HG02884 (cell line): ENCODE results near the gene HMGCS1.
"Not testable (repeated sequence)": the region's sequence is repeated elsewhere in the genome, so short reads cannot be mapped to it uniquely, and the experiment has no call there.

Source experiments
- ATAC-seq: cut with Tn5 transposase; IDR thresholded peaks from one replicate; pipeline ENCODE4 v1.9.1; 2021; ENCODE audit warnings: mild to moderate bottlenecking, moderate library complexity; ENCODE audit not compliant: unreplicated experiment

The HMGCS1 gene

DNA sequence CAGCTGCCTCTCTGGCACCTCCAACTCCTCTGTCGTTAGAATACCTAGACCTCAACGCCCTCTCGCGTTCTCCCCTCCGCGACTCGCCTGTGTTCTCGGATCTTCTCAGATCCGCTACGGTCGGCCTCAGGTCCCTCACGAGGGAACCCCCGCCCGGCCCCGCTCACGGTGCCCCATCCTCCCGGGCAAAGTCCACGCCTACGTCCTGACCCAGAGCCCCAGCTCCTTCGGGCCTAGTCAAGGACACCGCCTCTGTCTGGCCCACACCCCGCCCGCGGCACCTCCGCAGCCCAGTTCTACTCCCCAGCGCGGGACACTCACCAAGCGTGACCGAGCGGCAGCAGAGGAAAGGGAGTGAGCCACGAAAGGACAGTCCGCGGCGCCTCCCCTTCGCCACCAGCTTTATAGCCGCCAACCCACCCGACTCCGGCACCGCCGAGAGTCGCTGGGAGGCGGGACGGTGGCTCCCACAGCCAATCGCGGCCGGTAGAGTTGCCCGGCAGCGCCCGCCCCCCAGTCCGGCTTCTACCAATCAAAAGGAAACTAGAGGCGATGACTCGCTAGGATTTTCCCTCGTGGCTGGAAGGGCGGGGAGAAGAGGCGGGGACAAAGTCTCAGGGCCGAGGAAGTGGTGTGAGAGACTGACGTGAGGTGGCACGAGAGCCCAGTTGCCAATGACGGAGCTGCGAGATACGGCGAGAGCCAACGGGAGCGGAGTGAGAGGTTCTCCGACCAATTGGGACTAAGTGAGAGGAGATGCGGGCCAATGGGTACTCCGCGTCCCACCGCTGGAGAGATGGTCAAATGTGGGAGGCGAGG lies at the start of gene HMGCS1:
HMGCS1 (minus strand) TSS at position 378 of the 819 bp plus-strand sequence. CDS start 14,447 bp downstream, outside the sequence.
- ATAC-seq, result peak; percentile 91

DNA sequence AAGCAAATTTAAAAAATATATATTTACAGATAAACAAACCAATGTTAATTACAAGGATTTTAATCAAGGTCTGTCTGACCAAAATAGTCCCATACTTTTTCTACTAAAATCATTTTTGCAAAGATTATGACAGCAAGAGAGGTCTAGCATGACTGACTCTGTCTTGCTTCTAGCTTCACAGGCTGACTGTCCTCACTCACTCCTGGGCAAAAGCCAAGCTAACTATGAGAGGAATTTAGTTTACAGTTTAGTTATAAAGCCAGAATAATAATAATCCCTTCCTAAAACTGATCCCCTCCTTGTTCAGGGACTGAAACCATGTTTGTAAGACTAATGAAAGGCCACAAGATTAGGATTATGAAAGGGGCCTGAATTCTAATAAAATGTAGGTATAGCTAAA lies 45.5 kb upstream of the HMGCS1 start:
- ATAC-seq, result no peak

DNA sequence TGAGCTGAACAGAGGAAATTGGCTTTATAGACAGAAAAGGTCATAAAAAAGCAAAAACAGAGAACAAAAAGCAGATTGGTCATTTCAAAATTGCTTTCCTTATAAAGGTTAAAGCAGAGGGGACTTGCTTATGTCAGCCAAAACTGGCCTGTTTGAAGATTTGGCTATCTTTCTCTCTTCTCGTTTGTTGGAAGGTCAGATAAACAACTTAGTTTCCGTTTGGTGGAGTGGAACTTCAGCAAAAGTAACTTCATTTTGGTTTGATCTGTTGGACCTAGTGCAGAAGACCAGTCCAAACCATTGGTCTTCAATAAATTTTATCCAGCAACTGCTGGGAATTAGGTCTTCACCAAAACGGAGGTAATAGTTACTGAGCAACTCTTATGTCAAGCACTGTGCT lies 45.1 kb upstream of the HMGCS1 start:
- no peak for ATAC-seq

DNA sequence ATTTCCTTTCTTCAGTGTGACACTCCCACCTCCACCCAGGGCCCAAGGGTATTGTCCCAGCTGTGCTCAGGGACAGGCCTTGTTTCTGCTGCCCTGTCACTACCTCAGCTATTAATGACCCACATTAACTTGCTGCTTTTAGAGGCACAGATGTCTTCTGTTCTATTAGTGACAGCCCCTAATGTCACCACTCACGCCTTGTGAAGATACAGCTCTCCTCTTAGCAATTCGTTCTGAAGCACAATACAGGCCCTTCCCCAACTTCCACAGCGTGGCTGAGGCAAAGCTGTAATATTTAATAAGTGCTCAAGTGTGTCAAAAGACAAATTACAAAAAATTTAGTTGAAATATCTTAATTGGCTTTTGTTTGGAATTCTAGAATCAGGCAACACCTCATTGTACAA lies 44.7 kb upstream of the HMGCS1 start:
- no peak for ATAC-seq

DNA sequence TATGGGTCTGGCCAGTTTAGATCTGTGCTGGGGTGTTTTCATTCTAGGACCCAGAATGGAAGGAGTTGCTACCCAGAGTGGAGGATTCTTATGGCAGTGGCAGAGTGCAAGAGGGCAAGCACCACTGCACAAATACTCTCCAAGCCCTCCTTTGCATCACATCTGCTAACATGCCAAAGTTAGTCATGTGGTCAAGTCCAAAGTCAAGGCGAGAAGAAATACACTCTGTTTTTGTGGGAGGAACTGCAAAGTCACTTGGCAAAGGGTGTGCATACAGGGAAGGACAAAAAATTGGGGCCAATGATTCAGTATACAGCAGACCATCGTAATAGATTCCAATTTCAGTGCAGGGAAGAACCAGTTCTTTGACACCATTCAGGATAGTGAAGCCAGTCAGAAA lies 43.9 kb upstream of the HMGCS1 start:
- no peak for ATAC-seq

DNA sequence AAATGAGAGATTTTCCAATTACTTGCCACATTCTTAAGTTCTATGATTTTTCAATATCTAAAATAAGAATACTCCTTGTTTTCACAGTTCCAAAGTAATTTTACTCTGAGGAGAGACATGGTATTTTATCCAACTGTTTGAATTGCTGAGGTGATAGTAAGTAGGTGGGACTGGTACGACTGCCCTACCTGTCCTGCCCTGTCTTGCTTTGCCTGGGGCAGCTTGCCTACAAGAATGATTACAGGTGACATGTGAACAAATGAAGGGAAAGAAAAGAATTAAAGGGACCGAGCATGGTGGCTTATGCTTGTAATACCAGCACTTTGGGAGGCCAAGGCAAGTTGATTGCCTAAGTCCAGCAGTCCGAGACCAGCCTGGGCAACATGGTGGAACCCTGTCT lies 41.6 kb upstream of the HMGCS1 start:
- no peak for ATAC-seq

DNA sequence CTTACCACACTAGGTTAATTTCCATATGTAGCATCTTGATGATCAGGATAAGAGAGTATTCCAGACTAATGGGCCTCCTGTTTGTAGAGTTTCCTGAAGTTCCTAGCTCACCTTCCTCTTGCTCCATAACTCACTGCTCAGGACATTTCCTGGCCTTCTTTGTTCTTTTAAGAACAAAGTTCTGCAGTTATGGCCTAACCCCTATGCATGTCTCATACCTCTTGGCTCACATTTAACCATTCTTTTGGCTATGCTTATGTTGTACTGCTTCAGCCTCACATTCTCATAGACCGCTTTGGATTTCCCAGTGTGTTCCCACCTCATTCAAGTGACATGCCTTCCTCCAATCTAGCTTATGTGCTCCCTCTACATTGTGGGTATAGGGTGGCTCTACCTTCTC lies 40.5 kb upstream of the HMGCS1 start:
- no peak for ATAC-seq

DNA sequence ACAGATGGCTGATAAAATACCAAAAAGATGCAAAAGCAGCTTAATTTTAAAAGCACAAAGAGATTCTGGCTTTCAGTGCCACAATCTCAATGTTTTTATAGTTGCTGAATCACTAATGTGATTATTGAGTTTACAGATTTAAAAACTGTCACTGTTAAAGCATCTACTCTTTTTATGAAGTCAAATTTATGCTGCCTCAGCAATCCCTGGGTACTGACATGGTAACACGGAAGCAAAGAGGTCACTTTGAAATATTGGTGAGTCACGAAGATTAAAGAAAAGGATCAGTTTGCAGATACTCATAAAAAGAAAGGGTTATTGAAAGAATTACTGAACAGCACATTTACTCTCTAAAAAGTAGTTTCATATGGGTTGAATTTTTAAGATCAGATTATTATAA lies 39.7 kb upstream of the HMGCS1 start:
- ATAC-seq, result no peak

DNA sequence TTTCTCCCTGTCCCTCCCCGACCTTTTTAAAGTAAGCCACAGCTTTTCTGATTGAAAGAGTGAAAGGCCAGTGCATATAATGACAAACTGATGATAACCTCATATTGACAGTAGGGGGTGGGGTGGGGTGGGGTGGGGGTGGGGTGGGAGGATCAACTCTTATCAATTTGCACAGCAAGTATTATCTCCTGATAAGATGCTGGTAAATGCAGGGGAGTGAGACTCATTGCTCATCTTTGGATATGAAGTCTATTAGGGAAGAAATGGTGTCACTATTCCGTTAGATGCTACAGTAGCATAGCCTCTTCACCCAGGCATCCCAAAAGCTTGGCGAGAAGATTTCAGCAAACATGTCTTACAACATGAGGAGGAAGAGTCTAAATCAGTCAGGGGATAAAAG lies 38.9 kb upstream of the HMGCS1 start:
- no peak for ATAC-seq

DNA sequence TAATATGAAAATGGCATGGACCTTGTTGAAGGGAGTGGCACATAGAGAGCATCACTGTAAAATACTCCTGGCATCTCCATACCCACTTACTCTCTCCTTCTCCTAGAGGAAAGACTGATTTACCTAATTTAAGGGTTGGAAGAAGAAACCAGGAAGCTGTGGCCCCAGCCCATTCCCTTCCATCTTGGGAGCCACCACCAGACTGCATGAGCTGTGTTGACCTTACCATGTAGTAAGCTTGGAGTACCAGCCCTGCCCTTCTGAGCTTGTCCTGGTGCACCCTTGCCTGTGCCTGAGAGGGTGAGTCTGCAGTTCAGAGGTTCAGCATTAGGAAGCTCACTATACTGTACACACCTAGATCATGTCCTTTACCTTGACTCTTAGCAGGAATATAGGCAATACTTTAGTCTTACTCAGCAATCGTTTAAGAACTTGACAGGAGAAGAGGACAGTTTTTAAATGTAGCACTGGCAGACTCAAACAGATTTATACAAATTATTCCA lies 35.7 kb upstream of the HMGCS1 start:
- no peak for ATAC-seq

DNA sequence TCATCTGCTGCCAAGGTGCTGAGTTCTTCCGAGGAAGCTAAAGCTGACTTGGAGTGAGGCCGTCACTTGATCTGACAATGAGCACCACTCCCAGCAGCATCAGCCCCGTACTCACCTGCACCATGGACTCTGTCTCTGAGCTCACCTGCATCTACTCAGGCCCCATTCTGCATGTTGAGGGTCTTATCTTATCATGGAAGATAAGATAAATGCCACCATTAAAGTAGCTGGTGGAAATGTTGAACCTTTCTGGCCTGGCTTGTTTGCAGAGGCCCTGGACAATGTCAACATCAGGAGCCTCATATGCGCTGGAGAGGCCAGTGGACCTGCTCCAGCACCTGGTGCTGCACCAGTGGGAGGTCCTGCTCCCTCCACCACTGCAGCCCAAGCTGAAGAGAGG lies 35.0 kb upstream of the HMGCS1 start:
- ATAC-seq, result no peak

DNA sequence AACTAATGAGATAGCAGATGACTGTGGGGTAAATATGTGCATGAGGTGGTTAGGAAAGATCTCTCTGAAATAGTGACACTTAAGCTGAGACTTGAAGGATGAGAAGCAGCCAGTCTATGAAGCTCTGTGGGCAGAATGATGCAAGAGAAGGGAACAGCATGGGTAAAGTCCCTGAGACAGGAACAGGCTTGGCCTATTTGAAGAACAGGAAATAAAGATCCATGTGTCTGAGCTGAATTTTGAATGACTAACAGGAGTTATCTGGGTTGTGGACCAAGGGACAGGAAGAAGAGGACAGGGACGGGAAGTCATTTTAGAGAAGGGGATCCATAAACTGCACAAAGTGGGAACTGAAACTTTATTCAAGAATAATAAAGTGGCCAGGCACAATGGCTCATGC lies 25.6 kb upstream of the HMGCS1 start:
- no peak for ATAC-seq

DNA sequence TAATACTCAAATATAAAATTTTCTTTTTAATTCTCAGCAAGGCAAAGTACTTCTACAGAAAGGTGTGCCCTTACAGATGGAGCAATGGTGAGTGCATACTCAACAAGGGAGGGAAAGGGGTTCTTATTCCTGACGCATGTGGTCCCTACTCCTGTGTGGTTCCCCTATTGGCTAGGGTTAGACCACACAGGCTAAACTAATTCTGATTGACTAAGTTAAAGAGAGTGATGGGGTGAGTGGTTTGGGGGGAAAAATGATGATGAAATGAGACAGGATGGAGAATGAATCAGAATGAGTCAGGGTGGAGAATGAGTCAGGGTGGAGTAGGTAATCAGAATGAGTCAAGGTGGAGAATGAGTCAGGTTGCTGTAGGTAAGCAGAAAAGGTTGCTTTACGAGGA lies 22.9 kb upstream of the HMGCS1 start:
- no peak for ATAC-seq

DNA sequence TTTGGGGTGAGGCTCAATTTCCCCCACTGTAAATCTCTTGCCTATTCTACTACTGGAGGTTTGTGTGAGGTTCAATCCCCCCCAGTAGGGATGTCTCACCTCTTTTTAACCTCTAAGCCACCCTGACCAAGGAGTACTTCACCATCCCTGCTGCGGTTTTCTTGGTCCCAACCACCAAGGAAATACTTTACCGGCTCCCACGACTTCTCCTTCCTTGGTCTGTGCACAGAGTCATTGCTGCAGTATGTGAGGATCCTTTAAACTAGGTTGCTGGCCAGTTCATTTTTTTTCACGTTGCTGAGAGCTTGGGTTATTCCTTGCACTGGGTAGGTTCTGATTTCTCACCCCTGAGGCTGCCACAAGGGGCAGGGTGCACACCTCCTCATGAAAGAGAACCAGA lies 22.5 kb upstream of the HMGCS1 start:
- no peak for ATAC-seq

DNA sequence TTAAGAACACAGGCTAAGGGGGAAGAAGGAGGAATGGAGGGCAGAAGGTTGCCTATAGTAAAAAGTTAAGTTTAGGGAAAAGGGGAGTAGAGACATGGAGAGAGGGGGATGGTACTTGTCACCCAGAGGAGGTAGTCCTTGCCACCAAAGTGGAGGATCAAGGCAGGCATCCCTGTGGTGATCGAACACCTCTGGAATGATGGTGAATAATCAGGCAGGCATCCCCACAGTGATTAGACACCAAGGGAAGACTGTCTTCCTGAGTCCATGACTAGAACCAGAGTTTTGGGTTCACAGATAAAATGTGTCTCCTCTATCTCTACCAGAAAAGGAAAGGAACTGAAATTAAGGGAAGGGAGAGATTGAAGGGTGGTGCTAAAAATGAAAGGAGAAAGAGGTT lies 19.2 kb upstream of the HMGCS1 start:
- no peak for ATAC-seq

DNA sequence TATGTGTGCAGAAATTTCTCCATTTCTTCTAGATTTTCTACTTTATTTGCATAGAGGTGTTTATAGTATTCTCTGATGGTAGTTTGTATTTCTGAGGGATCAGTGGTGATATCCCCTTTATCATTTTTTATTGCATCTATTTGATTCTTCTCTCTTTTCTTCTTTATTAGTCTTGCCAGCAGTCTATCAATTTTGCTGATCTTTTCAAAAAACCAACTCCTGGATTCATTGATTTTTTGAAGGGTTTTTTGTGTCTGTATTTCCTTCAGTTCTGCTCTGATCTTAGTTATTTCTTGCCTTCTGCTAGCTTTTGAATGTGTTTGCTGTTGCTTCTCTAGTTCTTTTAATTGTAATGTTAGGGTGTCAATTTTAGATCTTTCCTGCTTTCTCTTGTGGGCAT lies 12.4 kb upstream of the HMGCS1 start:
- ATAC-seq, result not testable (repeated sequence)

DNA sequence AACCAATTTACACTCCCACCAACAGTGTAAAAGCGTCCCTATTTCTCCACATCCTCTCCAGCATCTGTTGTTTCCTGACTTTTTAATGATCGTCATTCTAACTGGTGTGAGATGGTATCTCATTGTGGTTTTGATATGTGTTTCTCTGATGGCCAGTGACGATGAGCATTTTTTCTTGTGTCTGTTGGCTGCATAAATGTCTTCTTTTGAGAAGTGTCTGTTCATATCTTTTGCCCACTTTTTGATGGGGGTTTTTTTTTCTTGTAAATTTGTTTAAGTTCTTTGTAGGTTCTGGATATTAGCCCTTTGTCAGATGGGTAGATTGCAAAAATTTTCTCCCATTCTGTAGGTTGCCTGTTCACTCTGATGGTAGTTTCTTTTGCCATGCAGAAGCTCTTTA lies 10.3 kb upstream of the HMGCS1 start:
- not testable (repeated sequence) for ATAC-seq

DNA sequence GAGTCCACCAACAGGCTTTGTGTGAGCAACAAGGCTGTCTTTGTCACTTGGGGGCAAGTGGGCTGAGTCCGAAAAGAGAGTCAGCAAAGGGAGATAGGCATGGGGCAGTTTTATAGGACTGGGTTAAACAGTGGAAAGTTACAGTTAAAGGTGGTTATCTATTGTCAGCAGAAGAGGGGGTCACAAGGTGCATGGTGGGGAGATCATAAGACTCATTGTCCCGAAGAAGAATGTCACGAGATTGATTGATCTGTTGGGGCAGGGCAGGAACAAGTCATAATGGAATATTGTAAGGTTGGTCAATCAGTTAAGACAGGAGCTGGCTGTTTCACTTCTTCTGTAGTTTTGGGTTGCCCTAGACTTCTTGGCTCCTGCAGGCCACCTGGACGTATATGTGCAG lies 7.6 kb upstream of the HMGCS1 start:
- no peak for ATAC-seq

DNA sequence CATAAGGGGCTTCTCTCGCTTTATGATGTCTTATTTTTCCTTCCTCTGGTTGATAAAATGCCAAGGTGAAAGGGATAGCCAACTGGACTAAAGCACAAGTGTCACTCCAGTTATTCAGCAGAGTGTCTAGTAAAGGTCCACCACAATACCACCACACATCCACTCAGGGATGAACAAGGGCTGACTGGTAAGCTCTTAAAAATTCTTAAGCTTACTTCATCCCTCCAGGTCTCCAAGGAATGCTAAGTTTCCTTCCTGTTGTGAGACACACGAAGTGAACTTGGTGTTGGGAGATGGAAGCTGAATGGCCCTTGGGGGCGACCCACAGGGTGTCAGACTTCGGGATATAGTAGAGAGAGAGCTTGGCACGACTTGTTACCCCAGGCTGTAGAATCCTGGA lies 3.2 kb upstream of the HMGCS1 start:
- ATAC-seq, result no peak

DNA sequence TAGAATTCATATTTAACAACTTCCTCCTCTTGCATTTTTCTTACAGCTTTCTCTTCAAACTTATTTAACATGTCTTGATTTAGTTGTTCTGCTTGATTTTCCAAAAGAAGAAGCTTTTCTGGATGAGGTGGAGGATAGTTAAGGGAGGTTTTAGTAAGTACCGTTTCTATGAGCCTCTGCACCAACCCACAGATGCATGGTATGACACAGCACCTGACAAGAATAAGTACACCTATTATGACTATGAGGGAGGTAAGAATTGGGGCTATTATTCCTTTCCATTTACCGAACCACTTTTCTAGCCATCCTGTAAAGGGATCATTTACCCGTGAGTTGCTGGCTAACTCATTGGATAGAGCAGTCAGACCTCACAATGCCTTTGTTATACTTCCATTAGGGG lies 2.5 kb upstream of the HMGCS1 start:
- no peak for ATAC-seq

DNA sequence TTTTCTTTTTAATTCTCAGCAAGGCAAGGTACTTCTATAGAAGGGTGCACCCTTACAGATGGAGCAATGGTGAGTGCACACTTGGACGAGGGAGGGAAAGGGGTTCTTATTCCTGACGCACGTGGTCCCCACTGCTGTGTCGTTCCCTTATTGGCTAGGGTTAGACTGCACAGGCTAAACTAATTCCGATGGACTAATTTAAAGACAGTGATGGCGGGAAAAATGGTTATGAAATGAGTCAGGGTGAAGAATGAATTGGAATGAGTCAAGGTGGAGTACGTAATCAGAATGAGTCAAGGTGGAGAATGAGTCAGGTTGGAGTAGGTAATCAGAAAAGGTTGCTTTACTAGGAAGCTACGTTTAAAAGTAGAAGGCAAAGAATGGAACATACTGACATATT lies 2.1 kb upstream of the HMGCS1 start:
- no peak for ATAC-seq

DNA sequence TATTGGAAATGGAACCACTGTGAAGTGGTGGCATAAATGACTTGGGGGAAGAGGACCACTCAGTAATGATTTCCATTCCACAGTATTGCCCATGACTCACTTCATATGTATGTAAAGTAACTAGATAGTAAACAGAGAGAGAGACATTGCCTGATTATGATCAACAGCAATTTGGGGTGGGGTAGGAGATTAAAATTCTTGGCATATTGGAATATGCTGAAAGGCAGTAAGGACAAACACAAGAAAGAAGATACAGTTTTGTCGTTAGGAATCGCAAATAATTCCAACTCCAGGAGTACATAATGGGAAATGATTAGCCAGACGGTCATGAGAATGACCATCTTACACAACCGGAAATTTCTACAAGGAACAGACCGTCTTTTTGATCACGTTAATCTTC lies 1.5 kb upstream of the HMGCS1 start:
- no peak for ATAC-seq
